GM21825 (cell line): Measurements from ENCODE around the gene PGGHG.
A peak's percentile ranks its signal among the peaks of the same experiment; 100 is the strongest.

ENCODE experiments used
- ATAC-seq: cut with Tn5 transposase; IDR thresholded peaks from one replicate; pipeline ENCODE4 v1.9.1; 2021; ENCODE audit warnings: mild to moderate bottlenecking, moderate library complexity; ENCODE audit not compliant: unreplicated experiment

Gene PGGHG

DNA sequence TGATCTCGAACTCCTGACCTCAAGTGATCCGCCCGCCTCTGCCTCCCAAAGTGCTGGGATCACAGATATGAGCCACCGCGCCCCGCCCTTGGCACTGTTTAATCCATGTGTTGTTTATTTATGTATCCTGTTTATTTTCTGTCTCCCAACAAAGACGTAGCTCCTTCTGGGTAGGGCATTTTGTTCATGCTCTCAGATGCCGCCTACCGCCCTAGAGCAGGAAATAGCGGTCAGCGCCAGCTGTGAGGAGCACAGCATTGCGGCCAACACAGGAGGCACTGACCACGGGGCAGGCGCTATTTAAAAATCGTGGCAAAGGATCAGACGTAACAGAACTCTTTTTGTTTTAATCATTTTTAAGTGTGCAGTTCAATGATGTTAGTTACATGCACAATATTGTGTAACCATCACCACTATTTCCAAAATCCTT is 20.2 kb upstream of the PGGHG start:
- peak; percentile 43 for ATAC-seq

GRCh38 chr11:269146-269890 is 19.6 kb upstream of the PGGHG start:
- ATAC-seq = peak; percentile 69

DNA sequence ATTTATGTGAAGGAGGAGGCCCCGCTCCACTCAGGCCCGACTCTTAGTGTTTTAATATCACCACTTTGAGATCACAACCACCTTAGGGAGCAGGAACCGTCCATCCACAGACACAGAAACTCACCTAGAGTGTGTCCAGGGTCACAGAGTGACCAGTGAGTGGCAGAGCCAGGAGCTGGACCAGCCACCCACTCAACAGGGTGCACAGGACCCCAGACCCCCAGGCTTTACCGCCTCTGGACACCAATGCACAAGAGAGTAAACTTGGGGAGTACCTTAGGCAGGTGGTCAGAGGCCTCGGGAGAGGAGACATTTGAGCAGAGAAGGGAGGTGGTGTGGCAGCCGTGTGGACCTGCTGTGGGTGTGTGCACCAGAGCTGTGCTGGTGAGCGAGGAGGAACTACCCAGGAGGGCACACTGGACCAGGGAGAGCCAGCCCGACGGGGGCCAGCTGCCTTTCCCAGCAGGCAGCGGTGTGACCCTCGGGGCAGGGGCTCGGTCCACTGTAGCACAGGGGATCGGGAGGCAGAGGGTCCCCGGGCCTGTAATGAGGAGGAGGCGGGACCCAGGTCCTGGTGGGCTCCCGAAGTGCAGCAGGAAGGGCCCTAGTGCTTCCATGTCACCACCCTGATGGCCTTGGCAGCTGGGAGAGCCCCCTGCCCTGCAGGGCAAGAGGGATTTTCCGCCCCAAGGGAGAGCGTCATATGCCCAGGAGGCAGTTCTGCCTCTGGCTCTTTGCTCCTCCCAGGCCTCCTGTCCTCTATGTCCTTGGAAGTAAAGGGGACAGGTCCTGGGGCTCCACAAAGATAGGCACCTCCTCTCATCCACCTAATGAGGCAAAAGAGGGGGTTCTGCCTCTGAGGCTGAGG is 18.2 kb upstream of the PGGHG start:
- ATAC-seq = no peak

- no peak for ATAC-seq
These were observed 17.6 kb upstream of the PGGHG start for GRCh38 chr11:271319-271715.

DNA sequence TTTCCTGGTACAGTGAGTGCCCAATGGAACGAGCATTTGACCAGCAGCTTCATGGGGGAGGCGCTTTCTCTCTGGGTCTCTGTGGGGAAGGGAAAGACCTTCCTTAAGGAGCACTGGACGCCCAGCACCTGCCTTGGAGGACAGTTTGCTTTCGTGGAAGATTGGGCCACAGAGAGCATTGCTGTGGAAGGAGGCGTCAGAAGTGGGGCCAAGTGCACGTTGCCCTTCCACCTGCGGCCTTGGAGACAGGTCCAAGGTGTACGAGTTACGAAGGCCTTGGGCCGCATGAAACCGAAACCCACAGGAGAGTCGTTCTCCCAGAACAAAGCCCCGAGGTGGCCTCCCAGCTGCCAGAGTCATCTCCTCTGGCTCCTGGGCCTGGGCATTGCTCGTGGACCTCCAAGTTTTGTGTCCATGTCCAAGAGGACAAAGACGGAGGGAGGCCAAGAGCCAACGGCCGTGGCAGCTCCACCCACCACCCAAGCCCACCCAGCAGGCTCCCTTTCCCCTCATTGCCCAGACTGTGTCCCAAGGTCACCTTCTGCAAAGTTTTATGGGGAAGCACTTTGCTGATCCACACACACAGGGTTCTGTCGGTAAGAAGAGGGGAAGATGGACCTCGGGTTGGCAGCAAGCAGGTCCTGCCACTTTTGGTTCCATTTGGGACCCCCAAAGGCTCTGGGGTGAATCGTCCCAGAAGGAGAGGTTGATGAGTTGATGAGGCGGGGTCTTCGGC is 16.6 kb upstream of the PGGHG start:
- ATAC-seq = no peak

DNA sequence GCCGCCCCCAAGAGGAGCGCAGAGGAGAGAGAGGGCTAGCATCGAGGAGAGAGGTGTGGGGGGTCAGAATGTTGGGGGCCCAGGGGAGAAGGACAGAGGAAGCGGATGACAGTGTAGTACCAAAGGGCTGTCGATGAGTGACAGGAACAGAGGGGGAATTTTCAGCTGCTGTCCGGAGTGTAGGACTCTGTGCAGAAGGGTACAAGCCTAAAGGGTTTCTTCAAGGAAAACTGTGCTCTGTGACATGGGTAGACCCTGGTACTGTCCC is 16.1 kb upstream of the PGGHG start:
- ATAC-seq = no peak

- ATAC-seq = no peak
These were observed 12.7 kb upstream of the PGGHG start for GRCh38 chr11:276219-276618.

DNA sequence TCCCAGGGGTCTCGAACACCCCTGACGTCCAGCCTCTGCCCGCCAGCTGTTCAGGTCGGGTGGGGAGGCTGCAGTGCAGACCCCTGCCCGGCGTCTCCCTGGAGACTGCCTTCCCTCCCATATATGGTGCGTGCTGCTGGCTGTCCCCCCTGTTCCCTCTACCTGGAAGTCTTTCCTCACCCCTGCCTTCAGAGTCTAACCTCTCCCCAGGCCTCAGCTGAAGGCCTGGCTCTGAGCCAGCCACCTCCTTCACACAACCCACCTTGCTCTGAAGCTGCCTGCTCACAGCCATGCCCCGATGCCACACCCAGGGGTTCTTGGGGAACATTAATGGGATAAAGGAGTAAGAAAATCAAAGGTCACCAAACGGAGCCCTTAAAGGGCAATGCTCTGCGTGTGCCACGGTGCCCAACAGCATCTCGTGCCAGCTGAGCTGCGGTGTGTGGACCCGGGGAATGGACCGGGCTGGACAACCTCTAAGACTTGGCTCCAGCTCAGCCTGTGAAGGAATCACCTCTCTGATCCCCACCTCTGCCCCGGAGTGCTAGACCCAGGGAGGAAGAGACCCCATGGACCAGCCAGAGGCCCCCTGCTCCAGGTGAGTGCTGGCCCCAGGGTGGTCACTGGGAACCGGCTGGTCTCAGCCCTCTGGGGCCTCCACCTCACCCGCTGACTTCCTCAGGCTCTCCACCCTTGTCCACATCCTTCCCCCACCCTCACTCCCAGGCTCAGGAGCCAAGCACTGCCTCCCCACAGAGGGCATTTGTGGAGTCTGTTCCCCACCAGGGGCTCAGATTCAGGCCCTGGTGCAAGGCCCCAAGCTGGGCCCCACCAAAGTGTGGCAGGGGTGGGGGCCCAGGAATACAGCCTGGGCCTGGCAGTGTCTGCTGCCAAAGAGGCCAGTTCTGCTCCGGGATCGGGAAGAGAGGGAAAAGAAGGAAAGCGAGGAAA is 10.7 kb upstream of the PGGHG start, which contains the start of gene NLRP6:
NLRP6 (plus strand) TSS at position 407 of the 951 bp plus-strand sequence; CDS start at position 570, 163 bp downstream.
- ATAC-seq = no peak

DNA sequence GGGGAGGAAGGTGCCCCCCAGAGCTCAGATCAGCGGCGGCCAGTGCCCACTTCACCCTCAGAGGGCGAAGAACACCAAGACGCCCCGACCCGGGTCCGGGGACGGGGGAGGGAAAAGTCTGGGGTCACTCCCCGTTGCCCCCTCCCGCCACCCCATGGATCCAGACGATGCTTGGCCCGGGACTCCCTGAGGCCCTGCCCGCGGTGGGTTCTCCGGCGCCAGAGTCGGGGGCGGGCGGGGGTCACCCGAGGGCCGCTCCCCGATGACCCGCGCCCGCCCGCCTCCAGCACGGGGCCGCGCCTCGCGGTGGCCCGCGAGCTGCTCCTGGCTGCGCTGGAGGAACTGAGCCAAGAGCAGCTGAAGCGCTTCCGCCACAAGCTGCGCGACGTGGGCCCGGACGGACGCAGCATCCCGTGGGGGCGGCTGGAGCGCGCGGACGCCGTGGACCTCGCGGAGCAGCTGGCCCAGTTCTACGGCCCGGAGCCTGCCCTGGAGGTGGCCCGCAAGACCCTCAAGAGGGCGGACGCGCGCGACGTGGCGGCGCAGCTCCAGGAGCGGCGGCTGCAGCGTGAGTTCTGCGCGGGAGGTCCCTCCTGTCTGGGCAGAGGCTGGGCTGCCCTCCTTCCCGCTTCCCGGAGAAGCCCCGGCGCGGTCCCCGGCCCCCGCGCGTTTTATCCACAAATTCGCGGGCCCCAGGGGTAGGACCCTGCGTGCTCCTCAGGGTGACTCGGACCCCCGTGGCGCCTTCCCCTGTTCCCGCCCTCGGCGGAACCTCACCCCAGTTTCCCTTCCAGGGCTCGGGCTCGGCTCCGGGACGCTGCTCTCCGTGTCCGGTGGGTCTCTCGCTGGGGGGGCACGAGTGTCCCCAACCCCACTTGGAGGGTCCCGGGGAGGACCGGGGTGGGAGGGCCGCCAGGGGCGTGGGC is 9.6 kb upstream of the PGGHG start:
- no peak for ATAC-seq

GRCh38 chr11:279966-280705 is 8.8 kb upstream of the PGGHG start:
- ATAC-seq = no peak

- no peak for ATAC-seq
These were observed 8.0 kb upstream of the PGGHG start for GRCh38 chr11:280706-281485.

DNA sequence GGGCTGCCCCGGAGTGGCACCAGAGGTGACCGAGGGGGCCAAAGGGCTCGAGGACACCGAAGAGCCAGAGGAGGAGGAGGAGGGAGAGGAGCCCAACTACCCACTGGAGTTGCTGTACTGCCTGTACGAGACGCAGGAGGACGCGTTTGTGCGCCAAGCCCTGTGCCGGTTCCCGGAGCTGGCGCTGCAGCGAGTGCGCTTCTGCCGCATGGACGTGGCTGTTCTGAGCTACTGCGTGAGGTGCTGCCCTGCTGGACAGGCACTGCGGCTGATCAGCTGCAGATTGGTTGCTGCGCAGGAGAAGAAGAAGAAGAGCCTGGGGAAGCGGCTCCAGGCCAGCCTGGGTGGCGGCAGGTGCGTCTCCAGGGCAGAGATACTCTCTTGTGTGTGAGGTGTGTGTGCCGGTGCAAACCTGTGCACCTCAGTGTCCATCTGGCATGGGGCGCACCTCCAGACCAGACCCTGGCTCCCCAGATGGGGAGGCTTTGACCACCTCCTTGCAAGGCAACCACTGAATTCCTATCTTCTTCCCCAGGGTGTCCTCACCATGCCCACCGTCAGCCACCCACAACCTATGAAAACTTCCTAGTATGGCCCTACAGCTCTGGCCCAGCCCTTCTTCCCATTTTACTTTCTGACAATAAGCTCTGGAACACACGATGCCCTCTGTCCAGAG is 7.3 kb upstream of the PGGHG start:
- no peak for ATAC-seq

DNA sequence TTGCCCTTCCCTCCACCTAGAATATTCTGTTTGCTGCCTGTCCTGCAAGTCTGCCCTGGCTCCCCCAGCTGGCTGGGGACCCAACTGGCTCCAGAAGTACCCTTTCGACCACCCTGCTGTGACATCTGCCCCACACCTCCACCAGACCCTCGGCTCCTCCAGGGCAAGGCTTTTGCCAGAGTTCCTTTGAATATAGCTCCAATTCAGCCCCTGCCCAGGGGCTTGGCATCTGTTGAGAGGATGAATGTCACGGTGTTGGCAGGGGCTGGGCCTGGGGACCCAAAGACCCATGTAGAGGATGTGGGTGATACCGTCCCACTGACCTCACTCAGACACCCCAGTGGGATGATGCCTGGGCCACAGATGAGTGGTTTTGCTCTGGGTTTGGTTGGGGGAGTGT is 6.8 kb upstream of the PGGHG start:
- ATAC-seq = no peak

GRCh38 chr11:282630-283360 is 6.1 kb upstream of the PGGHG start:
- no peak for ATAC-seq

GRCh38 chr11:283405-284104 is 5.4 kb upstream of the PGGHG start:
- no peak for ATAC-seq
